Renal cortex interstitium (tissue), 11 donors: ENCODE data around the gene GSN. TPM values are rescaled to one million over a fixed set of nuclear protein-coding genes. Genes with fewer than 3 reads are reported as not detected.
A peak's percentile ranks its signal among the peaks of the same experiment; 100 is the strongest.

Experiments used
- DNase-seq, 11 donors: peaks; one replicate each; pipeline ENCODE4 v3.0.0-alpha.2; 2013; ENCODE audit warnings: low read depth in 9 of 11, low spot score in 4 of 11; ENCODE audit errors: extremely low read depth in 1 of 11
- polyA plus RNA-seq, 3 donors: library from polyadenylated mRNA; unstranded; fragments of 120-200 nt; gene quantifications; one replicate each; pipeline ENCODE4 v1.2.1, GENCODE V29; 2013; ENCODE audit not compliant: insufficient read length in 3 of 3

GSN gene
- polyA plus RNA-seq, 3 donors: 128 to 208 (median 160) TPM

DNA sequence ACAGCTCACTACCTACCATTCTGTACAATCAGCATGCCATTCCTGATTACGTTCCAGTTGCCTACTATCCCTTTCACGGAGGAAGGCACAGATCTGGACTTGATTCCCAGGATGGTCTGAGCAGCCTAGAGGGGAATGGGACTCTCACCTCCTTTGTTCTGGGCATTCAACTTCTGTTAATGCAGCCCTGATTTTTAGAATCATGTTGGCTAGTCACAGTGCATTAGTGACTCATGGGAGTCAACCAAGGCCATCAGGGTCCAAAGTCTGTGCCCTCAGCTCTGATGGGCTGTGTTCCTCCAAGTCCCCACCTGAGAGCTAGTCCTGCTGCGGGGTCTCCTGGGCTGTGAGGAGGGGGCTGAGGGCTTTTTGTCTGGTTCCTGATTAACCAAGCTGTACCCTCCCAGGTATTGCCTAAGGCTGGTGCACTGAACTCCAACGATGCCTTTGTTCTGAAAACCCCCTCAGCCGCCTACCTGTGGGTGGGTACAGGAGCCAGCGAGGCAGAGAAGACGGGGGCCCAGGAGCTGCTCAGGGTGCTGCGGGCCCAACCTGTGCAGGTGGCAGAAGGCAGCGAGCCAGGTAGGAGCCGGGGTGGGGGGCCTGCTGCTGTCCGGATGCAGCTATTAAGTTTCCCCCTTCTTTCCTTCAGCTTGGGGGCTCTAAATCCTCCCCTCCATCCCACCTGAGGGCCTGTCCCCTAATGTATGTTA lies 59.1 kb downstream of the GSN start:
- DNase-seq: no peak

GRCh38 chr9:121328476-121328875 lies 60.5 kb downstream of the GSN start:
- DNase-seq: no peak

DNA sequence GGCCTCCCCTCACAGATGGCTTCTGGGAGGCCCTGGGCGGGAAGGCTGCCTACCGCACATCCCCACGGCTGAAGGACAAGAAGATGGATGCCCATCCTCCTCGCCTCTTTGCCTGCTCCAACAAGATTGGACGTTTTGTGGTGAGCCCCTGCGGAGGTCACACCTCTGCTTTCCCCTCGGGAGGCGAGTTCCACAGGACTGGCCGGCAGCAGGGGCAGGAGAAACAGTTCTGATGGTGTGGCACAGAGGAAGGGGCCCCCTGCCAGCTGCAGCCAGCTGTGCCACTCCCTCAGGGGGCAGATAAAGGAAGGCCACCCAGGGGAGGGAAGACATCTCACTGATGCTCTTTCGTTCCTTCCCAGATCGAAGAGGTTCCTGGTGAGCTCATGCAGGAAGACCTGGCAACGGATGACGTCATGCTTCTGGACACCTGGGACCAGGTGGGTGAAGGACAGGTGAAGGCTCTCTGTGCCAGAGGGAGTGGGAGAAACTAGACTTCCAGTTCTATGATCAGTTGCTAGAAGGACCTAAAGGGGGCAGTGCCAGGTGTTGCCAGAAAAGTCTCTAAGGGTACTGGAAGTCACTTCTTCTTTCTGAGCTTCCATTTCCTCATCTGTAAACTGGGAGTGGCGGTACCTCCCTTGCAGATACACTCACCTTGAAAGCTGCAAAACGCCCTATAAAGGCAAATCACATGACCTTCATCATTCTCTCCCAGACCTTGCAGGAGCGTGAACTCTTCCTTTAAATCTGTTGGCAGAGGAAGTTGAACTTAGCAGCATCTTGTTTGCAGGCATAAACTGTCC lies 61.1 kb downstream of the GSN start:
- no peak for DNase-seq

DNA sequence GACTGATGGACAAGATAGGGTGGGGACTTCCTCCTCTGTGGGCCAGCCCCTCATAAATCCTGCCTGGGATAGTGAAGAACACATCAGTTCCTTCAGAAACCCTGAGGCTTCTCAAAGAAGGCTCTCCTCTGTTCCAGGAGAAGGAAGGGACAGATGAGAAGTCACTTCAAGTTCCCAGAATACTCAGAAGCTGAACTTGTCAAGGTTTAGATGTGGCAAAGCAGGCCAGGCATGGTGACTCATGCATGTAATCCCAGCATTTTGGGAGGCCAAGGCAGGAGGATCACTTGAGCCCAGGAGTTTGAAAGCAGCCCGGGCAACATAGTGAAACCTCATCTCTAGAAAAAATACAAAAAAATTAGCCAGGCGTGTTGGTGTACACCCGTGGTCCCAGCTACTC lies 63.6 kb downstream of the GSN start:
- DNase-seq: no peak

DNA sequence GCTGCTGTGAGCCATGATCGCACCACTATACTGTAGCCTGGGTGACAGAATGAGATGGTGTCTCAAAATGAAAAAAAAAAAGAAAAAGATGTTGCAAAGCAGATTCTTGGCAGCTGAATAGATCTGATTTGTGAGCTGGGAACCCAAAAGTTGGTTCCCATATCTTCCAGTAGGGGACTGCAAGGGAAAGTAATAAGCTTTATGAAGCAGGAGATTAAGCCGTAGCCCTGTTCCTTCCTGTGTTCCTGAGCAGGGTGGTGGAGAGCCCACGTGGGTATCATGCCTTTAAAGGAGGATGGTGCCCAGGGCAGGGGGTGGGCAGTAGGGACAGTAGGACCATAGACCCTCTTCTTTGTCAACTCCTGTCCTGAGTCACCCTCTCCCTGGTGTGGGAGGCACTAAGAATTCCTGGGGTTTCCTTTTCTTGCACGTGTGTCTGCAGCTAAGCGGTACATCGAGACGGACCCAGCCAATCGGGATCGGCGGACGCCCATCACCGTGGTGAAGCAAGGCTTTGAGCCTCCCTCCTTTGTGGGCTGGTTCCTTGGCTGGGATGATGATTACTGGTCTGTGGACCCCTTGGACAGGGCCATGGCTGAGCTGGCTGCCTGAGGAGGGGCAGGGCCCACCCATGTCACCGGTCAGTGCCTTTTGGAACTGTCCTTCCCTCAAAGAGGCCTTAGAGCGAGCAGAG lies 64.2 kb downstream of the GSN start:
- no peak for DNase-seq

DNA sequence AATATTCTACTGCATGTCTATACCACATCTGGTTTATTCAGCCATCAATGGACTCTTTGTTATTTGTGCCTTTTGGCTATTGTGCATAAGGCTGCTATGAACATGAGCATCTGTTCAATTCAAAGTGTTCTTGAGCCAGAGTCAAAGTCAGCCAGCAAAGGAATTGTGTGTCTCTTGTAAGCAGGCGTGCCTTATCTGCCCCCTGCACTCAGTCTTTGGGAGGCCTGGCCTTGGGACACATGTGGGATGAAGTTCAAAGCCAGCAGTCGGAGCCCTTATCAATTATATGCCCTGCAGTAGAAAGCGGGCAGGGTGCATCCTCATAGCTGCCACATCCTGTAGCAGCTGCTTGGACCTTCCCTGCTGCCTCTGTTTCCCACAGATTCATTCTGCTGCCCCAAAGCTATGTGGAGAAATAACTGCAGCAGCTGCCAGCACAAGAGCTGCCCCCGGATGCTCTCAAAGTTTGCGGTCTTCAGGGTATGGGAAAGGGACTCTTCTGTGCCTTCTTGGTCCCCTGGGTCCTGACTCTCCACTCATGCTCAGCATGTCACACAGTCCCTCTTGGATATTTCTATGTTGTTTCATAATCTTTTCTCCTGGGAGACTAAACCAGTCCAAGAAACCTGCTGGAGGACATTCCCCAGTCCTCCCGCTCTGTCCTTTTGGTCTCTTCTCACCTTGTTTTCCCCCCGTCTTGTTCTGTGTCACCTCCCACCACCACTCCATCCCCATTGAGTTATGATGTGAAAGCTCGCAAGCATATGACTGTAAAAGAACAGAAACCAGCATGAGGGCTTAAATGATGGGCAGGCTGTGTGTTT lies 66.2 kb downstream of the GSN start:
- no peak for DNase-seq

DNA sequence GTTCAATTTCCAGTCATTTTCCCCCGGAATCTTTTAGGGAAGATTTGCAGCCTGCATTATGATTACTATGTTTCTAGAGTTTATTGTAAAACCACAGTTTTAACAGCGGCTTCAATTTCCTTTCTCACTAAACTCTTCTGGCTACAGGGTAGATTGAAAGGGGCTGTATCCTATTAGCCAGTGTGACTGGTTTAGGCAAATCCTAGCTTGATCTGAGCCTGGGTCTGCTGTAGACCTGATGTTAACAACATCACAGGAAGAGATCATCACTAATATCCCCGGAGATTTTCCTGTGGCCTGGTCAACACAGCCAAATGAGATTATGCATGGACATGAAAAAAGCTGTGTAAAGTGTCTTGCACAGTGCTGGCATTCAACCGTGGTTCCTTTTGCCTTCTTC lies 68.7 kb downstream of the GSN start:
- DNase-seq: no peak

DNA sequence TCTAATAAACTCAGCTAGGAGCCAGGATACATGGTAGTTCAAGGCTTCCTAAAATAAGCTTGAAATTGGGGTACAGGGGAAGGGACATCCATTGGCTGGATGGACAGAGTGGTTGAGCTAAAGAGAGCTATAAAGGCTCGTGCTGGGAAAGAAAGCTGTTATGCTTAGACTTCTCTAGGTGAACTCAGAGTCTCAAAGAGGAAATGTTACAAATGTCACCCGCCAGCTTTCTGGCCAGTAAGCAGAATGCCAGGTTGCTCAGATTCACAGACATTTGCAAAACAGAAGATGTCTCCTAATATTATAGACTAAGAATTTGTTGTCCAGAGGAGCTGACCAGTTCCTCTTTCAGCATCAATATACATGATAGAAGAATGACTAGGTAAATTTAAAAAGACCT lies 71.5 kb downstream of the GSN start:
- no peak for DNase-seq

- no peak for DNase-seq
These were observed 72.9 kb downstream of the GSN start for GRCh38 chr9:121340676-121341392.

DNA sequence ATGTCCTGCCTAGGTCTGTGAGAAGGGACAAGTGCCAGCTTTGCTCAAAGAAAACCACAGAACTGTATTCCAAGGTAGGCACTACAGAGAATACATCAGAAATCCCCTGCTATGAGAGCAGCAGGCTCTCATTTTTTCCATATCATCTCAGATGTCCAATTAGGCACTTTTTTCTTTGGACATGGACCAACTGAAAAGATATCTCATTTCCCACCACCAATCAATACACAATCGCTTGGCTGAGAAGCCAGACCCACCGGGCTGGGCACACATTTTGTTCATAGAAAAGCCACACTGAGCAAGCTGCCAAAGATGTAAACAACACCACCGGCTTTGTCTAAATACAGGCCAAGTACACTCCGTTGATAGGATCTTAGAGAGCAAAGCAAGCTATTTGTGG lies 76.2 kb downstream of the GSN start:
- DNase-seq: no peak

DNA sequence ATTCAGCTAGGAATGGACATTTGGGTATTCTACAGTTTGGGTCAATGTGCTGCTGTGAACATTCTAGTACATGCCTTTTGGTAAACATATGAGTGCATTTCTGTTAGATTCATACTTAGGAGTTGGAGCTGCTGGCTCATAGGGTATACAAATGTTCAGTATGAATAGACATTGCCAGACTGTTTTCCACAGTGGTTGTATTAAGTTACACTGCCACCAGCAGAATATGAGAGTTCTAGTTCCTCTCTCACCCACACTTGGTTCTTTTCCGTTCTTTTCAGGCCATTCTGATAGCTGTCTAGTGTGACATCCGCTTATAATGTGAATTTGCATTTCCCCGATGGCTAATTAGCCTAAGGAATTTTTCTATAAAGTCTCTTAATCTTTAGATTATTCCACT lies 77.1 kb downstream of the GSN start:
- no peak for DNase-seq

DNA sequence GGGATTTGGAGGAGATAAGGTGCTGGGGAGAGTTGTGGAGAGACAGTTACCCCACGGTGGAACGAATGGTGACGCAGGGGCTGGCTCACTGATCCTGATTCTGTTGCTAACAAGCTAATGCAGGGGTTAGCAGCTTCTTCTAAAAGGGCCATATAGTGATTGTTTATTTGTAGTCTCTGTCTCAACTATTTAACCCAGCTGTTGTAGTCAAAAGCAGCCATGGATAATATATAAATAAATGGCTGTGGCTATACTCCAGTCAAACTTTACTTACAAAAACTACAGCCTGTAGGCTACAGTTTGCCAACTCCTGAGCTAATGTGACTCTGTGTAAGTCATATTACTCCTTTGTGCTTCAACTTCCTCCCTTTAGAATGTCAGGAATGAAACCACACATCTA lies 80.3 kb downstream of the GSN start:
- no peak for DNase-seq

GRCh38 chr9:121349009-121349408 lies 81.0 kb downstream of the GSN start:
- no peak for DNase-seq

DNA sequence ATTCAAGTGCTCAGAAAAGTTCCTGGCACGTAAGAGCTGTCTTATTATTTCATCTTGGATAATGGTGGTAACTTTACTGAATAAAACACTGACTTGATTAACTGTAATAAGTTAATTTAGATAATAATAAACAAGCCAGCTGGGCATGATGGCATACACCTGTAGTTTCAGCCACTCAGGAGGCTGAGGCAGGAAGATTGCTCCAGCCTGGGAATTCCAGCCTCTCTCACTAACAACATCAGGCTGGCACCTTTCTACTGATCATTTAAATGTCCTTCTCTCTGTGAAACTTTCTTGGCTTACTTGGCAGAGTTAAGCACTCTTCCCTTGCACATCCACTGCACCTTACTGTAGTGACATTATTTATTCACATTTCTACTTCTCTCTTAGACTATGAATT lies 82.1 kb downstream of the GSN start:
- no peak for DNase-seq

GRCh38 chr9:121350993-121351561 lies 83.1 kb downstream of the GSN start:
- DNase-seq: peak in 1 of 11 donors; percentile 66

GRCh38 chr9:121353241-121354061 lies 85.5 kb downstream of the GSN start:
- no peak for DNase-seq

GRCh38 chr9:121354141-121354540 lies 86.2 kb downstream of the GSN start:
- DNase-seq: no peak

DNA sequence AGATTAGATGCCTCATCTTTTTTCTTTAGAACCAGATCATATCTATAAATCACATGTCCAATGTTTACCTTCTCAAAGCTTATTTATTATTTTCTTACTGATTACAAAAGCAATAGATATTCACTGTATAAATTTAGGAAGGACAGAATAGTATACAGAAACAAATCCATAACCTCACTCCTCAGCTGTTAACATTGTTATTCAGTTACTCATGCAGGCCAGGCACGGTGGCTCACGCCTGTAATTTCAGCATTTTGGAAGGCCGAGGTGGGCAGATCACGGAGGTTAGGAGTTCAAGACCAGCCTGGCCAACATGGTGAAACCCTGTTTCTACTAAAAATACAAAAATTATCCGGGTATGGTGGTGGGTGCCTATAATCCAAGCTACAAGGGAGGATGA lies 86.8 kb downstream of the GSN start:
- DNase-seq: no peak
